ENCODE measurements around the gene PGGT1B.
"Not testable (repeated sequence)": the region's sequence is repeated elsewhere in the genome, so short reads cannot be mapped to it uniquely, and the experiment has no call there.

The PGGT1B gene

GRCh38 chr5:115257981-115258380, 4.7 kb downstream of the PGGT1B start:
- no peak for DNase-seq

DNA sequence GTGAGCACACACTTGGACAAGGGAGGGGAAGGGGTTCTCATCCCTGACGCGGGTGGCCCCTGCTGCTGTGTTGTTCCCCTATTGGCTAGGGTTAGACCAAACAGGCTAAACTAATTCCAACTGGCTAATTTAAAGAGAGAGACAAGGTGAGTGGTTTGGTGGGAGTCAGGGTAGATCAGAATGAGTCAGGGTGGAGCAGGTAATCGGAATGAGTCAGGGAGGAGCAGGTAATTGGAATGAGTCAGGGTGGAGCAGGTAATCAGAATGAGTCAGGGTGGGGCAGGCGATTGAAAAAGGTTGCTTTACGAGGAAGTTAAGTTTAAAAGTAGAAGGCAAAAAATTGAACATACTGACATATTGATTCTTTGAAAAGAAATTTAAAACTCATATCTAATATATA, 13.3 kb downstream of the PGGT1B start:
- not testable (repeated sequence) for DNase-seq

- no peak for DNase-seq
These were observed 16.2 kb downstream of the PGGT1B start for GRCh38 chr5:115246361-115246991.

DNA sequence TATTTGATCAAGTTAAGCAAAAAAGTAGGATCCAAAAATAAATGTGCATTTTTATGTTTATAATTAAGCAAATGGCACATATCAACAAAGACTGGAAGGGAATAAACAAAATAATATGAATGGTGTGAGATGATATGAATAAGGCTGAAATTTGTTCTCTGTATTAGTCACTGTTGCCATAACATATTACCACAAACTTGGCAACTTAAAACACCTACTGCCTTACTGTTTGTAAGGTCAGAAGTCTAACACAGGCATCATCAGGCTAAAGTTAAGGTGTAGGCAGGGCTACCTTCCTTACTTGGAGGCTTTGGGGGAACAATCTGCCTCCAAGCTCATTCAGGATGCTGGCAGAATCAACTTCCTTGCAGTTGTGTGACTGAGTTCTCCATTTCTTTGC, 19.3 kb downstream of the PGGT1B start:
- no peak for DNase-seq

- no peak for DNase-seq
These were observed 20.6 kb downstream of the PGGT1B start for GRCh38 chr5:115241881-115242642.

DNA sequence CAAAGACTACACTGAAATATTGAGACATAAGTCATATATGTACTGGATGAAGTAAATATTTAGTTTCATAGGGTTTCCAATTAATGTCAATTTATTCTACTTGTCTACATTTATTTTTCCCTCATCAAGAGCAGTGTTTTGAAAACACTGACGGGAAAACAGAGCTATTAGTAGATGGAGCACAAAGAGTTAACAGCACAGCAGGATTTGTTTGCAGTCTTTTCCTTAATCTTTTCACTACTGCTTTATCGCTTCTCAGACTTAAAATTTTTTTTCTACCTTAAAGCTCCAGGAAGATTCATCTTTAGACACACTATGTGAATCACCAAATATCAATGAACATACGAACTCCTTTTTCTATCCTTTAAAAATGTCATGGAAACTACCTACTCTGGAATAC, 25.6 kb downstream of the PGGT1B start:
- DNase-seq = no peak

DNA sequence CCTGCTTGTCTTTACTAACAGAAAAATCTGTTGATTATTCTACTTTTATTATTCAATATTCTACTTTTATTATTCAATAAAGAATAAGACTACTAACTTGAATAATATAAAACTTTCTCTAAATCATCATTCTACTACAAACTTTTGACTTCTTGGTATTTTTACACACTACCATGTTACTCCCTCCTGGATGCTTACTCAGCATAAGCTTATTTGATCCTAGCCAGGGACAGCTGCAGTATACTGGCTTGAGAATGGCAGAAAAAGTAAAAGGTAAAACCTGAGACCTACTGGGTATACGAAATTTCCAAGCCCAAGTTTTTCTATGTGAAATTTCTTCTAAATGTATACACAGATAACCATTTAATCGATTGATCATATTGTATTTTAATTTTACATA, 26.1 kb downstream of the PGGT1B start:
- DNase-seq = no peak

GRCh38 chr5:115231598-115231997, 31.1 kb downstream of the PGGT1B start:
- no peak for DNase-seq

DNA sequence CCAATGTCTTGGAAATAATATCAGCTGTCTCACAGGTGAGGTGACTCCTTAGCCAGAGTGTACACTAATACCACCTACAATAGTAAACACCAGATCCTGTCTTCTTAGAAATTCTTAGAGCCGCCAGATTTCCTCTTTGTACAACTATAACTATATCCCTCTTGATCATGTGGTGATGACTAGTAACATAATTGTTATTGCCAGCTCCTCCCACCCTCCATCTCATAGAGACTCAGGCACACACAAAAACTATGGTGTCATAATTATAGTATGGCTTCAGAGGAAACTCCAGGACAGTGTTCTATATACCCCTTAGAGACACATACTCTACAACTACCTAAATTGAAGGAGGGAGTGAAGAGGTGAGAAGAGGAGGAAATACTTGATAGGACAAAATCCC, 33.1 kb downstream of the PGGT1B start:
- no peak for DNase-seq

DNA sequence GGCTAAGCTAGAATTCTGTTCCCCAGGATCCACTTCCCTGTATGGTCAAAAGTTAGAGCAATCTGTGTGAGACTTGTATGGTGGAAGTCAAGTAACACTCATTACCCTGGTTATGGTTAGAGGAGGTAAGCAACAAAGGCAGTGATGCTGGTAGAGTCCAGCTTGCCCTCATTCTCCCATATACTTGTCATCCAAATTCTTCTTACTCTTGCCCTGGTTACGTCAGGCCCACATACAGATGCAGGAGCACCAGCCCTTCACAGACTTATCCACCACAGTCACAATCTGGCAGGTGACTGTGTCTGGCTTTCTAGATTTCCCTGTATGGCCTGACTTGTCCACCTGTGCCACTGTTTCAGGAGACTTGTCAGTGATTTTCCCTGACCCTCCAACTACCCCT, 35.4 kb downstream of the PGGT1B start:
- DNase-seq = no peak

DNA sequence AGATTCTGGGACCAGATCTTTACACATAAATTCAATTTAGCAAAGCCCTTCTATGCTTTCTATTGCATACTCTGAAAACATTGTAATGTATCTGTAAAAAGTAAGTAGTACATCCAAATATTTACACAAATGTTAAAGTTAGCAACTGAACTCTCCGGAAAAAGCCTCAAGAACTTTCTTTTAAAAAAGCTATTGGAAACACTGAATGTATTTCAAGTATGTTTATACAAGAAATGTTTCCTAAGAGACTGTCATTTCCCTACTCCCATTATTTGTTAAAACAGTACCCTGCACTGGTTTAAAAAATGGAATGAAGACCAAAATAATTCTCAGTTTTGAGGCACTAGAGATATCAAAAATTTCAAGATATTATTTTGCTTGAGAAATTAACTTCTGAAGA, 48.1 kb downstream of the PGGT1B start:
- no peak for DNase-seq

GRCh38 chr5:115209279-115209678, 53.4 kb downstream of the PGGT1B start:
- DNase-seq = no peak

- no peak for DNase-seq
These were observed 59.7 kb downstream of the PGGT1B start for GRCh38 chr5:115202952-115203351.

- DNase-seq = no peak
These were observed 66.5 kb downstream of the PGGT1B start for GRCh38 chr5:115196161-115196560.

GRCh38 chr5:115194676-115195075, 68.0 kb downstream of the PGGT1B start:
- DNase-seq = no peak

DNA sequence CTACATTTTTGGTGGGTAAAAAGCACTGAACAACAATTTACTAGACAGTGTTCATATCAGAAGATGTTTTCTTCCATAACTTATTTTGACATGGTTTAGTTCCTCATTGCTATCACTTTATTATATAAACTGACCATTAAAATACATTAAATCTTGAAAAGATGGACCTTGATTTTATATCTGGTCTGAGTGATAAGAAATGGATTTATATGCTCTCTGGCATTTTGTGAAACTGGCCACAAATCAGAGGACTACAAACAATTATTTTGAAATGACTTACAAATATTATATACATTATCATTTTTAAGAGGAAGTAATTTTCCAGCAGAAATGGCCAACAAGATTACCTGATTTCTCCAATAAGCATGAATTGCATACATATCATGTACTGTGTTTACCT, 69.4 kb downstream of the PGGT1B start:
- DNase-seq = no peak

DNA sequence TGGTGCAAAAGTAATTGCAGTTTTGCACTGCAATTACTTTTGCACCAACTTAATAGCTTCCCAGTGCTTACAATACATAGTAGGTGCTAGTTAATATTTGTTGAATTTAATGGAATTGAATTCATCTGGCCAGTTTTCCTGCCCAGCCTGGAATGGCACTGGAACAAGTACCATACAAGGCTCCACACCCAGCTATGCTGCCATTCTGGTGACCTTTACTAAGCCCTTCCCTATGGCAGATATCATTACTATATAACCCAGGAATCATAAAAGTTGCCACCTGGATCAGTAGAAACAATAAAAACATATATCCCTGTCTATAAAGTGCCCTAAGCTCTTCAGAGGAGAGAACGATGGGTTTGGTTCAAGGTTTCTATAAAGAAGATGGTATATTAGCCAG, 70.6 kb downstream of the PGGT1B start:
- DNase-seq = no peak

GRCh38 chr5:115191474-115192031, 71.1 kb downstream of the PGGT1B start:
- DNase-seq = no peak

DNA sequence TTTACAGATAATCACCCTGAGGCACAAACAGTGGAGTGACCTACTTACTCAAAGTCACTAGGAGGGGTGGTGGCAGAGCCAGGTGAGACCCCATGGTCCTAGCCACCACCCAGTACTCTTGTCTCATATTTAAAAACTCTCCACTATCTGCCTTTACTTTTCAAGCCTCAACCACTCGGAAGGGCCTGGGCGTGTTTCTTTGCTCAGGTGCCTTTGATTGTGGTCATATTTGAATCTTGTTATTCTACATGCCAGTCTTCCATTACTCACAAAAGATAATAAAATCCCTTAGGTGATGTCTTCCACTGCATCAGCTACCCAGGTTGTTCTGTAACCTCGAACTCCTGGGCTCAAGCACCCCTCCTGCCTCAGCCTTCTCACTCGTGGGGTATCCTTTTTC, 72.3 kb downstream of the PGGT1B start:
- DNase-seq = no peak

DNA sequence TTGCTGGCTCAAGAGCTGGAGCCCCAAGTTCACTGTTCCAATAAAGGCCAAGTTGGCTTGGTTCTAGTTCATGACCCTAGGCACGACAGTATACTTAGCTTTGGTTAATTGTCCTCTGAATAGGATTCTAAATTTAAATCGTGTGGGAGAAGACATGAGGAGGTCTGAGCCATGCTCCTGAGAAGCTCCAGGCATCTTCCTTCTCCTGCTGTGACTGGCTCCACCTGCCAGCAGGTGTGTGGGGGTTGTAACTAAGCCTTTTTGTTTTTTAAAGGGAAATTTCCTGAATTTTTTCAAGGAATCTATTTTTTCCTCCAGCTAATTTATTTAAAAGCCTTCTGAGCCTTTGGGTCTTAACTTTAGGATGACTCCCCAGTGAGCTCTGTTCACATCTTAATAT, 72.8 kb downstream of the PGGT1B start:
- DNase-seq = no peak

GRCh38 chr5:115186794-115187193, 75.9 kb downstream of the PGGT1B start:
- DNase-seq = no peak

DNA sequence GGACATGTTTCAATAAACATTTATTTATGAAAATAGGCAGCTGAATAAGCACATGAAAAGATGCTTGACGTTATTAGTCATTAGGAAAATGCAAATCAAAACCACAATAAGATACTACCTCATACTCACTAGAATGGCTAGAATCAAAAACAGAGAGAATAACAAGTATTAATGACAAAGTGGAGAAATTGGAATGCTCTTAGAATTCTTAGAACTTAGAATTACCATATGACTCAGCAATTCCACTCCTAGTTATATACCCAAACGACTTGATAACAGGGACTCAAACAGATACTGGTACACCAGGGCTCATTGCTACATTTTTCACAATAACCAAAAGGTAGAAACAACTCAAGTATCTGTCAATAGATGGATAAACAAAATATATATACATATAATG, 77.9 kb downstream of the PGGT1B start:
- no peak for DNase-seq

- no peak for DNase-seq
These were observed 80.9 kb downstream of the PGGT1B start for GRCh38 chr5:115181757-115182156.

GRCh38 chr5:115180165-115180709, 82.4 kb downstream of the PGGT1B start:
- peak; percentile 8 to 28 for DNase-seq

Data from NCI-H1930 (cell line).